ENCODE data around the gene METTL25B.

DNA sequence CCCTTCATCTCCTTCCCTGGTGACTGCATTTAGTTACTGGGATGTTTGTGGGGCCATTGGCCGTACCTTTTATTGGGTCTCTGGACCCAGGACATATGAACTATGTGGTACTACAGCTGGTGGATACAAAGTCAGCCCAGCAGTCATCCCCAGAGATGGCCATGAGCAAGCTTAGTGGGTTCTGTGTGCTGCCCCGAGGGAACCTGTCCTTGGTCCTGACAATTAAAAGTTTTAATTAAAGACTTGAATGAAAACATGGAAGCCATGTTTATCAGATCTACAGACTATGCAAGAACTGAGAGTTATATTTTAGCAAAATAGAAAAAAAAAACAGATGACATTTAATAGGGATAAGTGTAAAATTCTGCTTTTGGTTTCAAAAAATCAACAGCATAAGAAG is 48.2 kb upstream of the METTL25B start:
- TF ChIP-seq POLR2AphosphoS5 (IDR thresholded peaks at IDR 0.05; ENCODE audit: low read length) = no peak
- TF ChIP-seq, protein P1, sequence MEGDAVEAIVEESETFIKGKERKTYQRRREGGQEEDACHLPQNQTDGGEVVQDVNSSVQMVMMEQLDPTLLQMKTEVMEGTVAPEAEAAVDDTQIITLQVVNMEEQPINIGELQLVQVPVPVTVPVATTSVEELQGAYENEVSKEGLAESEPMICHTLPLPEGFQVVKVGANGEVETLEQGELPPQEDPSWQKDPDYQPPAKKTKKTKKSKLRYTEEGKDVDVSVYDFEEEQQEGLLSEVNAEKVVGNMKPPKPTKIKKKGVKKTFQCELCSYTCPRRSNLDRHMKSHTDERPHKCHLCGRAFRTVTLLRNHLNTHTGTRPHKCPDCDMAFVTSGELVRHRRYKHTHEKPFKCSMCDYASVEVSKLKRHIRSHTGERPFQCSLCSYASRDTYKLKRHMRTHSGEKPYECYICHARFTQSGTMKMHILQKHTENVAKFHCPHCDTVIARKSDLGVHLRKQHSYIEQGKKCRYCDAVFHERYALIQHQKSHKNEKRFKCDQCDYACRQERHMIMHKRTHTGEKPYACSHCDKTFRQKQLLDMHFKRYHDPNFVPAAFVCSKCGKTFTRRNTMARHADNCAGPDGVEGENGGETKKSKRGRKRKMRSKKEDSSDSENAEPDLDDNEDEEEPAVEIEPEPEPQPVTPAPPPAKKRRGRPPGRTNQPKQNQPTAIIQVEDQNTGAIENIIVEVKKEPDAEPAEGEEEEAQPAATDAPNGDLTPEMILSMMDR (IDR thresholded peaks at IDR 0.05 in 2 of 3, conservative IDR thresholded peaks at IDR 0.05 in 1 of 3; ENCODE audit: control insufficient read depth in 2 of 3, extremely low read depth in 1 of 3, insufficient read depth in 1 of 3, low read depth in 3 of 3, low read length in 3 of 3) = no peak
- TF ChIP-seq CREM (IDR thresholded peaks at IDR 0.05; ENCODE audit: low read depth) = no peak
- no peak for TF ChIP-seq YBX1 (IDR thresholded peaks at IDR 0.05)
- no peak for TF ChIP-seq MXI1 (IDR thresholded peaks at IDR 0.05; ENCODE audit: low read depth, low read length)
- no peak for TF ChIP-seq TAF1 (IDR thresholded peaks at IDR 0.05; ENCODE audit: borderline replicate concordance, low read depth, low read length)

All from GM12878 (cell line).